Cardiac muscle cell (in vitro differentiated cells and primary cell): ENCODE measurements around the gene SMC1B. TPM values are rescaled to one million over a fixed set of nuclear protein-coding genes. Genes with fewer than 3 reads are reported as not detected.

Experiments
- DNase-seq, 2 donors: peaks; one replicate each; pipeline versions ENCODE4 v3.0.0 to v3.0.0-alpha.2; 2010 to 2017; ENCODE audit warnings: low read depth in 1 of 2, low spot score in 1 of 2
- H3K27ac ChIP-seq: fragments of 200-600 bp; sonication (generic); 2 replicates; pipeline ENCODE4 v1.5.1; 2016
- H3K27me3 ChIP-seq: fragments of 200-600 bp; sonication (generic); 2 replicates; pipeline ENCODE4 v1.6.0; 2016; ENCODE audit warnings: control low read depth
- H3K36me3 ChIP-seq: fragments of 200-600 bp; sonication (generic); 2 replicates; pipeline ENCODE4 v1.5.1; 2016; ENCODE audit warnings: control low read depth
- H3K4me1 ChIP-seq: fragments of 200-600 bp; sonication (generic); 2 replicates; pipeline ENCODE4 v1.8.1; 2017; ENCODE audit warnings: low read depth, mild to moderate bottlenecking, mixed run types
- H3K4me3 ChIP-seq: fragments of 200-600 bp; sonication (generic); 2 replicates; pipeline ENCODE4 v1.5.1; 2016; ENCODE audit warnings: mild to moderate bottlenecking
- H3K9me3 ChIP-seq: fragments of 200-600 bp; sonication (generic); 2 replicates; pipeline ENCODE4 v1.5.1; 2017; ENCODE audit warnings: low read depth, mild to moderate bottlenecking, control low read depth
- polyA plus RNA-seq: library from polyadenylated mRNA; unstranded; fragments of >200 nt; fragmentation: Nextera tagmentation; extraction: Ambion mirVana; gene quantifications from 2 replicates; pipeline ENCODE4 v1.2.1, GENCODE V29; 2016
- total RNA-seq: library from RNA; depleted of rRNA; stranded (reverse); fragments of >200 nt; gene quantifications from 2 replicates; pipeline ENCODE4 v1.2.3, GENCODE V29; 2016
- TF ChIP-seq, protein P1 (sequence below): IDR thresholded peaks from 2 replicates; pipeline ENCODE4 v1.5.1; 2012; ENCODE audit warnings: low read depth, mild to moderate bottlenecking, low read length

SMC1B gene
- total and polyA plus RNA-seq, 2 experiments from 2014 or later = 0.15 TPM; not detected in 1

DNA sequence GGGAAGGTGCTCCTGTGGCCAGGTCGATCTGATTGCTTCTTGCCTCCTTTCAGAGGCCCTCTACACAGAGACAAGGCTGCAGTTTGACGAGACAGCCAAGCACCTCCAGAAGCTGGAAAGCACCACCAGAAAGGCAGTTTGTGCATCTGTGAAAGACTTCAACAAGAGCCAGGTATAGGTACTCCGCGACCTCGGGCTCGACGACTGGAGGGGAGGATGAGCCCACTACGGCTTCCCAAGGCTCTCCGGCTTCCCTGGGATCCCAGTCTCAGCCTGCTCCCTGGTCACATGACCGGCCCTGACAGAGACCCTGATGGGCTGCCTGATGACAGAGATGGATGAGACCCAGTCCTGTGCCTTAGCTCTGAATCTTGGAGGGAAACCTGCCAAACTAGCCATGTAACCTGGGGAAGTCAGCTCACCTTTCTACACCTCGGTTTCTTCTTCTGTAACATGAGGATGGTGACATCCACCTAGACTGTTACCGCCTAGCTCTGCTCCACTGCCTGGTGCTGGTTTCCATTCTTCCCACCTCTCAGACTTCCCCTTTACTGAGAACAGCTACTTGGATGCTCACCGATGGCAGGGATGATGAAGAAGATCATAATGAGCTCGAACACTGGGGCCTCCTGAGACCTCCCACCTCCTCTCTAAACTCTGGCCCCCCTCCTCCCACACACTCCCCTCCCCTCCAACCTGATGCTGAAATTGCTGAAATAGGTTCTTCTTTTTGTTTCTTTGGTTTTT lies 9.0 kb upstream of the SMC1B start:
- Histone ChIP-seq H3K4me1 (no peaks in the 10 kb centered on the region), H3K36me3 (no peaks in the 10 kb centered on the region), H3K27me3 (no peaks in the 10 kb centered on the region), H3K9me3 (no peaks in the 10 kb centered on the region), H3K27ac (no peak overlapping the region), H3K4me3 (no peak overlapping the region)
- no peak for DNase-seq
- TF ChIP-seq, protein P1, sequence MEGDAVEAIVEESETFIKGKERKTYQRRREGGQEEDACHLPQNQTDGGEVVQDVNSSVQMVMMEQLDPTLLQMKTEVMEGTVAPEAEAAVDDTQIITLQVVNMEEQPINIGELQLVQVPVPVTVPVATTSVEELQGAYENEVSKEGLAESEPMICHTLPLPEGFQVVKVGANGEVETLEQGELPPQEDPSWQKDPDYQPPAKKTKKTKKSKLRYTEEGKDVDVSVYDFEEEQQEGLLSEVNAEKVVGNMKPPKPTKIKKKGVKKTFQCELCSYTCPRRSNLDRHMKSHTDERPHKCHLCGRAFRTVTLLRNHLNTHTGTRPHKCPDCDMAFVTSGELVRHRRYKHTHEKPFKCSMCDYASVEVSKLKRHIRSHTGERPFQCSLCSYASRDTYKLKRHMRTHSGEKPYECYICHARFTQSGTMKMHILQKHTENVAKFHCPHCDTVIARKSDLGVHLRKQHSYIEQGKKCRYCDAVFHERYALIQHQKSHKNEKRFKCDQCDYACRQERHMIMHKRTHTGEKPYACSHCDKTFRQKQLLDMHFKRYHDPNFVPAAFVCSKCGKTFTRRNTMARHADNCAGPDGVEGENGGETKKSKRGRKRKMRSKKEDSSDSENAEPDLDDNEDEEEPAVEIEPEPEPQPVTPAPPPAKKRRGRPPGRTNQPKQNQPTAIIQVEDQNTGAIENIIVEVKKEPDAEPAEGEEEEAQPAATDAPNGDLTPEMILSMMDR = no peak

DNA sequence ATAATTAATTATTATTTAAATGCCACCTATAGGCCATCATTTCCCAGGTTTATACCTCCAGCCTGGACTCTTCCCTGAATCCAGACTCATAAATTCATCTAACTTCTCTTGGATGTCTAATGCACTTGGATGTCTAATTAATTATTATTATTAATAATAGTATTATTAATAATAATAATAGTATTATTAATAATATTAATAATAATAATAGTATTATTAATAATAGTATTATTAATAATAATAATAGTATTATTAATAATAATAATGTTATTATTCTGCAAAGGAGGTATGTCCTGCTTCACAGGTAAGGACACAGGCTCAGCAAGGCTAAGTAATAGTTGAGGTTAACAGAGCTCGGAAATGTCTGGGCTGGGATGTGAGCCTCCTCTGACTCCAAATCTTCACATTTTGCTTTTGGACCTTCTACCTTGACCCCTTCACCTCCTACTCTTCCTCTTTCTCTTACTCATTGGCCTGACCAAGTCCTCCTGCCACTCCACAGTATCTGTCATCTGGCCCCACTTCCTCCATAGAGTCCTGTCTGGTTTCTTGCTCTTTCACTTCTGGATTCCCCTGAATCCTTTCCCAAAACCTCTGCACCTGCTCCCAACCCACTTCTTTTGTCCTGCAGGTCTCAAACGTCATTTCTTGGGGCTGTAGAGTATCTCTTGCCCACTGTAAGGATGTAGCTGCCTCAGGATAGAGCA lies 8.1 kb upstream of the SMC1B start:
- no peak overlapping the region for H3K27ac ChIP-seq
- TF ChIP-seq, protein P1 = no peak
- no peak for DNase-seq

DNA sequence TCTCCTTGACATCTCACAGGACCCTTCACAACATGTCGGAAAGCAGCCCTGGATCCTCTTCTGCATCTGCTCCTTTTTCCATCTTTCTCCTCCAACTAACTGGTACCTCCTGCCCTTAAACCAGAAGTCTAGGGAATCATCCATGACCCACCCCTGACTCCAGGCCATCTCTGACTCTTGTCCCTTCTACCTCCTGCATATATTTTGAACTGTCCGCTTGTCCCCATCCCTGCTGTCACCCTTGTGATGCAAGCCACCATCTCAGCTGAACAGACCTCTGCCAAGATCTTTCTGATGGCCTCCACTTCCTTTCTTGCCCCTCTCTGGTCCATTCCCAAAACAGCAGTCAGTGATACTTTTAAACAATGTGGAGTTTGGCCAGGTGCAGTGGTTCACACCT lies 7.1 kb upstream of the SMC1B start:
- no peak overlapping the region for H3K27ac ChIP-seq
- no peak for DNase-seq
- no peaks in the 10 kb centered on the region for H3K4me1 ChIP-seq
- TF ChIP-seq, protein P1 = no peak
- H3K36me3 ChIP-seq = no peaks in the 10 kb centered on the region
- H3K9me3 ChIP-seq = no peaks in the 10 kb centered on the region
- H3K27me3 ChIP-seq = no peaks in the 10 kb centered on the region
- H3K4me3 ChIP-seq = no peak overlapping the region

More for the DNA sequence above, 8.1 kb upstream of the SMC1B start:
- Histone ChIP-seq H3K4me1 (no peaks in the 10 kb centered on the region), H3K36me3 (no peaks in the 10 kb centered on the region), H3K27me3 (no peaks in the 10 kb centered on the region), H3K4me3 (no peak overlapping the region), H3K9me3 (no peaks in the 10 kb centered on the region)

DNA sequence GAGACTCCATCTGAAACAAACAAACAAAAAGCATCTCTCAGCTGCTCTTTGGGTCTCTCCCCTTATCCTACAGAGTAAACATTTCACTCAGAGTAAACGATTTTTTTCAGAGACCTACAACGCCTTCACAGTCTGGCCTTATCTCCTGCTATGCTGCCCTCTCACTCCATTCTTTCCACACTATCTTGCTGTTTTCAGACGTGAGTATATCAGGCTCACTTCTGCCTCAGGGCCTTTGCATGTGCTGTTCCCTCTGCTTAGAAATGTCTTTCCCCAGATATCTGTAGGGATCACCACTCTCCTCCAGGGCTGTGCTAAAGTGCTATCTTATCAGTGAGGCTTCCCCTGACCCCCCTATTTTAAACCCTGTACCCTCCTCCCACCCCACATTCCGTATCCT lies 6.6 kb upstream of the SMC1B start:
- H3K9me3 ChIP-seq = no peaks in the 10 kb centered on the region
- no peaks in the 10 kb centered on the region for H3K27me3 ChIP-seq
- TF ChIP-seq, protein P1 = no peak
- no peak overlapping the region for H3K27ac ChIP-seq
- no peak overlapping the region for H3K4me3 ChIP-seq
- H3K4me1 ChIP-seq = no peaks in the 10 kb centered on the region
- no peaks in the 10 kb centered on the region for H3K36me3 ChIP-seq
- no peak for DNase-seq

DNA sequence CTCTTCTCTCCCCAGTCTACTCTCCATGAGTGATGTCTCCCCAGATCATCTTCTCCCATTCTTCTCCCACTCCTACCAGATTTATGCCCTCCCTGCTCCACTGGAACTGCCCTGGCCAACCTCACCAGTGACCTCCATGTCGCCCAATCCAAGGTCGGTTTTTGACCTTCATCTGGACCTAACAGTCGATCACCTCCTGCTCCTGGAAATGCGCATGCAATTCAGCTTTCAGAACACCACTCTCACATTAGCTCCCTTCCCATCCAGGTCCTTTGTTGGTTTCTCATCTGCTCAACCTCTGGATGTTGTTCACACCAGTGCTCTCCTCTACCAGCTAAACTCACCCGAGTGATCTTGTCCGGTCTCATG lies 5.4 kb upstream of the SMC1B start:
- H3K36me3 ChIP-seq = no peaks in the 10 kb centered on the region
- TF ChIP-seq, protein P1 = no peak
- H3K4me3 ChIP-seq = no peak overlapping the region
- no peaks in the 10 kb centered on the region for H3K9me3 ChIP-seq
- H3K27ac ChIP-seq = no peak overlapping the region
- peaks cover 4% of the 10 kb centered on the region for H3K27me3 ChIP-seq
- no peaks in the 10 kb centered on the region for H3K4me1 ChIP-seq
- no peak for DNase-seq
